ENCODE measurements around the gene PPFIA4. TPM values are rescaled to one million over a fixed set of nuclear protein-coding genes. Genes with fewer than 3 reads are reported as not detected.

Gene PPFIA4
- polyA plus RNA-seq, 12 donors, result 23.9 to 70.8 (median 49.7) TPM; not detected in 1

GRCh38 chr1:203056516-203056915 is 30.2 kb downstream of the PPFIA4 start:
- DNase-seq, result no peak

- DNase-seq, result peak; percentile 56
Observed at GRCh38 chr1:203057911-203058675, 31.8 kb downstream of the PPFIA4 start.

- no peak for DNase-seq
Observed at GRCh38 chr1:203058676-203058935, 32.3 kb downstream of the PPFIA4 start.

- no peak for DNase-seq
Observed at GRCh38 chr1:203059485-203059884, 33.2 kb downstream of the PPFIA4 start.

- DNase-seq, result no peak
Observed at GRCh38 chr1:203060115-203060514, 33.8 kb downstream of the PPFIA4 start.

GRCh38 chr1:203063287-203063686 is 37.0 kb downstream of the PPFIA4 start:
- no peak for DNase-seq

- no peak for DNase-seq
Observed at GRCh38 chr1:203065191-203065590, 38.9 kb downstream of the PPFIA4 start.

- DNase-seq, result no peak
Observed at GRCh38 chr1:203065986-203066385, 39.7 kb downstream of the PPFIA4 start.

- no peak for DNase-seq
Observed at GRCh38 chr1:203066965-203067364, 40.7 kb downstream of the PPFIA4 start.

GRCh38 chr1:203069030-203069747 is 42.9 kb downstream of the PPFIA4 start:
- DNase-seq, result peak; percentile 49

GRCh38 chr1:203072002-203072602 is 45.8 kb downstream of the PPFIA4 start:
- no peak for DNase-seq

- no peak for DNase-seq
Observed at GRCh38 chr1:203072911-203073310, 46.6 kb downstream of the PPFIA4 start.

GRCh38 chr1:203073469-203073868 is 47.2 kb downstream of the PPFIA4 start:
- no peak for DNase-seq

GRCh38 chr1:203074610-203075009 is 48.3 kb downstream of the PPFIA4 start:
- DNase-seq, result no peak

- no peak for DNase-seq
Observed at GRCh38 chr1:203075236-203076030, 49.1 kb downstream of the PPFIA4 start.

GRCh38 chr1:203076031-203076511 is 49.8 kb downstream of the PPFIA4 start:
- DNase-seq, result no peak

- no peak for DNase-seq
Observed at GRCh38 chr1:203077367-203077766, 51.1 kb downstream of the PPFIA4 start.

GRCh38 chr1:203077956-203078355 is 51.7 kb downstream of the PPFIA4 start:
- no peak for DNase-seq

- no peak for DNase-seq
Observed at GRCh38 chr1:203078478-203078877, 52.2 kb downstream of the PPFIA4 start.

GRCh38 chr1:203080456-203080855 is 54.2 kb downstream of the PPFIA4 start:
- no peak for DNase-seq

GRCh38 chr1:203081465-203082230 is 55.4 kb downstream of the PPFIA4 start:
- DNase-seq, result no peak

GRCh38 chr1:203082231-203082505 is 55.9 kb downstream of the PPFIA4 start:
- DNase-seq, result no peak

Measured in muscle of arm (tissue), 12 donors.